Lower lobe of right lung (tissue), 2 donors: ENCODE data around the gene ECT2L. TPM values are rescaled to one million over a fixed set of nuclear protein-coding genes. Genes with fewer than 3 reads are reported as not detected.
"Not testable (repeated sequence)": the region's sequence is repeated elsewhere in the genome, so short reads cannot be mapped to it uniquely, and the experiment has no call there.

ENCODE experiments used
- ATAC-seq, 2 donors: fragments of 200-7000 bp; cut with Tn5 transposase; one replicate each; pipeline ENCODE4 v1.9.1; 2020 to 2022; ENCODE audit warnings: mild to moderate bottlenecking in 2 of 2, moderate library complexity in 2 of 2
- DNase-seq: peaks from one replicate; pipeline ENCODE4 v3.0.0-alpha.2; 2020
- H3K27ac ChIP-seq: fragments of 200-600 bp; one replicate; pipeline ENCODE4 v1.8.0; 2022
- H3K27me3 ChIP-seq: fragments of 200-600 bp; one replicate; pipeline ENCODE4 v1.8.0; 2022; ENCODE audit warnings: low read depth
- H3K36me3 ChIP-seq: fragments of 200-600 bp; one replicate; pipeline ENCODE4 v1.8.0; 2022; ENCODE audit warnings: mild to moderate bottlenecking
- H3K4me1 ChIP-seq: fragments of 200-600 bp; one replicate; pipeline ENCODE4 v1.8.0; 2022
- H3K4me3 ChIP-seq: fragments of 200-600 bp; one replicate; pipeline ENCODE4 v1.8.0; 2022; ENCODE audit warnings: mild to moderate bottlenecking
- H3K9me3 ChIP-seq: fragments of 200-600 bp; one replicate; pipeline ENCODE4 v1.8.0; 2022
- intact Hi-C: fragments of 100-400 bp; cut with DNase I; formaldehyde crosslinking; loops from one replicate; pipeline ENCODE4 v1.11.0; 2022
- total RNA-seq: library from RNA; stranded (reverse); fragmentation: NEBNext Ultra II Directional; extraction: Animal tissue kit (Norgen Biotek cat#: 25700); gene quantifications from one replicate; pipeline ENCODE4 v1.2.1, GENCODE V29; 2021
- TF ChIP-seq, protein P1 (sequence below): fragments of 200-600 bp; IDR thresholded peaks from one replicate; pipeline ENCODE4 v1.8.0; 2022; ENCODE audit warnings: antibody characterized with exemption, mild to moderate bottlenecking
- donor health status: DM: no; HTN: yes; CAD: no; lungs with severe emphysema.

Gene ECT2L
- total RNA-seq, 1 donor from 2014 or later = 3.9 TPM

- no peak for ATAC-seq
- intact Hi-C loops = no loop called here
- TF ChIP-seq, protein P1, sequence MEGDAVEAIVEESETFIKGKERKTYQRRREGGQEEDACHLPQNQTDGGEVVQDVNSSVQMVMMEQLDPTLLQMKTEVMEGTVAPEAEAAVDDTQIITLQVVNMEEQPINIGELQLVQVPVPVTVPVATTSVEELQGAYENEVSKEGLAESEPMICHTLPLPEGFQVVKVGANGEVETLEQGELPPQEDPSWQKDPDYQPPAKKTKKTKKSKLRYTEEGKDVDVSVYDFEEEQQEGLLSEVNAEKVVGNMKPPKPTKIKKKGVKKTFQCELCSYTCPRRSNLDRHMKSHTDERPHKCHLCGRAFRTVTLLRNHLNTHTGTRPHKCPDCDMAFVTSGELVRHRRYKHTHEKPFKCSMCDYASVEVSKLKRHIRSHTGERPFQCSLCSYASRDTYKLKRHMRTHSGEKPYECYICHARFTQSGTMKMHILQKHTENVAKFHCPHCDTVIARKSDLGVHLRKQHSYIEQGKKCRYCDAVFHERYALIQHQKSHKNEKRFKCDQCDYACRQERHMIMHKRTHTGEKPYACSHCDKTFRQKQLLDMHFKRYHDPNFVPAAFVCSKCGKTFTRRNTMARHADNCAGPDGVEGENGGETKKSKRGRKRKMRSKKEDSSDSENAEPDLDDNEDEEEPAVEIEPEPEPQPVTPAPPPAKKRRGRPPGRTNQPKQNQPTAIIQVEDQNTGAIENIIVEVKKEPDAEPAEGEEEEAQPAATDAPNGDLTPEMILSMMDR = no peak
- Histone ChIP-seq H3K27me3 (no peaks in the 10 kb centered on the region), H3K36me3 (peaks cover 70% of the 10 kb centered on the region), H3K4me1 (no peaks in the 10 kb centered on the region), H3K27ac (no peak overlapping the region), H3K9me3 (no peaks in the 10 kb centered on the region), H3K4me3 (no peak overlapping the region)
- DNase-seq = no peak
These were observed 118.8 kb downstream of the ECT2L start for GRCh38 chr6:138914701-138915100.

GRCh38 chr6:138920906-138921305 is 125.0 kb downstream of the ECT2L start:
- no peak overlapping the region for H3K4me3 ChIP-seq
- ATAC-seq = no peak
- no peak for DNase-seq
- H3K27ac ChIP-seq = no peak overlapping the region
- intact Hi-C loops = no loop called here
- no peaks in the 10 kb centered on the region for H3K27me3 ChIP-seq
- no peaks in the 10 kb centered on the region for H3K4me1 ChIP-seq
- H3K9me3 ChIP-seq = no peaks in the 10 kb centered on the region
- peaks cover 41% of the 10 kb centered on the region for H3K36me3 ChIP-seq
- TF ChIP-seq, protein P1 = no peak

DNA sequence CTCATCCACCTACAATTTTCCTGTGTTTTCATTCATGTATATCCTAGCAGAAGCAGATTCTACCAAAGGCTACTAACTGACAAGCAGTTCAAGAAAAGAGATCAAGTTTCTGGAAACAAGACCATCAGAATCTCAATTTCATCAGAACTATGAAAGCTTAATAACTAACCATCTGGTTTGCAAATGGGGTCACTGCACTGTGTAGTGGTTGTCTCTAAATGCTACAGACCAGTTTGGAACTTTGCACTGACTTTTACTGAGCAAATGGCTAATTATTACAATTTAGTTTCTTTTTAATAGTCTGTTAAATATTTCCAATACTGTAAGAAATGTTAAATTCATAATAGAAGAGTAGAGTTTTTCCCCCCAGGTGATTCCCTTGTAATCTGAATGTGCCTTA is 127.7 kb downstream of the ECT2L start:
- Histone ChIP-seq H3K36me3 (peaks cover 32% of the 10 kb centered on the region), H3K27me3 (no peaks in the 10 kb centered on the region), H3K4me1 (no peaks in the 10 kb centered on the region), H3K27ac (no peak overlapping the region), H3K4me3 (no peak overlapping the region), H3K9me3 (no peaks in the 10 kb centered on the region)
- intact Hi-C loops = no loop called here
- TF ChIP-seq, protein P1 = no peak
- DNase-seq (no peak), ATAC-seq (no peak)

DNA sequence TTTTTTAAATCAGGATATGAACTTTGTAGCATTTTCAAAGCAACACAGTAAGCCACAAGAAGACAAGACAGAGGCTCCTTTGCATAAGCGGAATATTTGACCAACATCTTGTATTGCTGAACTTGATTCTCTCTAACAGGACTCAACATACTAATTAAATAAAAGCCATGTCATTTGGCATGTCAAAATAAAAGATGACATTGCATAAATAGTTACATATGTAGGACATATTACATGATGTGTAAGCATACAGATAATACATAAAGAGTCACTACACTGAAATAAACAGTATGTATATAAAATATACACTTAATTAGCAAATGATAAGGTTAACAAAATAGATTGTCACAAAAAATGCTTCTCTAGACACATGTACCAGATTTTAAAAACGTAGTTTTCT is 129.9 kb downstream of the ECT2L start:
- ATAC-seq = no peak
- DNase-seq = no peak
- Histone ChIP-seq H3K36me3 (peaks cover 26% of the 10 kb centered on the region), H3K9me3 (no peaks in the 10 kb centered on the region), H3K27ac (no peak overlapping the region), H3K27me3 (no peaks in the 10 kb centered on the region), H3K4me3 (no peak overlapping the region), H3K4me1 (no peaks in the 10 kb centered on the region)
- TF ChIP-seq, protein P1 = no peak
- intact Hi-C loops = no loop called here

- ATAC-seq (no peak), DNase-seq (no peak)
- Histone ChIP-seq H3K4me3 (no peak overlapping the region), H3K9me3 (no peaks in the 10 kb centered on the region), H3K27me3 (no peaks in the 10 kb centered on the region), H3K36me3 (peaks cover 23% of the 10 kb centered on the region), H3K27ac (no peak overlapping the region), H3K4me1 (no peaks in the 10 kb centered on the region)
- TF ChIP-seq, protein P1 = no peak
- intact Hi-C loops = no loop called here
These were observed 130.7 kb downstream of the ECT2L start for GRCh38 chr6:138926579-138926978.

DNA sequence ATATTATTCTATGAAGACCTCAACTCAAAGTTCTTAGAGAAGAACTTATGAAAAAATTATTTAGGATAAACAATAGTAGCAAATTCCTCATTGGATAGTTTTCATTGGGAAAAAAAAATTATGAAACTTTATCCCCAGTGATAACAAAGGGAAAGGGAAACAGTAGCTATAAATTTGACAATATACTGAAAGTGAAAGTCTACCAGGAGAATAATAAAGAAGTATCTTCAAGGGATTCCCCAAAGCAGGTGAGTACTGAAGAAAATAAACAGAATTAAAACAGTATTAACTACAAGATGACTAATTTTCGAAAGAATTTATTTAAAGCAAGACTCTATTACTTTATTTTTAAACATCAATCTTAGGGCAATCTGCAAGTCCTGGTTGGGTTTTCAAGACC is 135.8 kb downstream of the ECT2L start:
- no peaks in the 10 kb centered on the region for H3K27me3 ChIP-seq
- intact Hi-C loops = no loop called here
- TF ChIP-seq, protein P1 = no peak
- H3K9me3 ChIP-seq = no peaks in the 10 kb centered on the region
- no peak overlapping the region for H3K4me3 ChIP-seq
- no peak for ATAC-seq
- H3K4me1 ChIP-seq = no peaks in the 10 kb centered on the region
- H3K36me3 ChIP-seq = peaks cover 18% of the 10 kb centered on the region
- no peak overlapping the region for H3K27ac ChIP-seq
- DNase-seq = no peak

DNA sequence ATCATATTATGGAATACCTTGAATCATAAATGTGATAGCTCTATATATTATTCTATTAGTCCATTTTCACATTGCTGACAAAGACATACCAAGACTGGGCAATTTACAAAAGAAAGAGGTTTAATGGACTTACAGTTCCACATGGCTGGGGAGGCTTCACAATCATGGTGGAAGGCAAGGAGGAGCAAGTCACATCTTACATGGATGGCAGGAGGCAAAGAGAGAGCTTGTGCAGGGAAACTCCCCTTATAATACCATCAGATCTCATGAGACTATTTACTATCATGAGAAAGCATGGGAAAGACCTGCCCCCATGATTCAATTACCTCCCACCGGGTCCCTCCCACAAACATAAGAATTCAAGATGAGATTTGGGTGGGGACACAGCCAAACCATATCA is 141.0 kb downstream of the ECT2L start:
- H3K27ac ChIP-seq, H3K9me3 ChIP-seq, DNase-seq, ATAC-seq, H3K4me1 ChIP-seq, intact Hi-C loops, H3K27me3 ChIP-seq, H3K4me3 ChIP-seq: not testable (repeated sequence)
- peaks cover 39% of the 10 kb centered on the region for H3K36me3 ChIP-seq
